BE2C (cell line): ENCODE results near the gene PKNOX2.

Source experiments
- DNase-seq: peaks from one replicate; pipeline ENCODE4 v3.0.0-alpha.2; 2020
- H3K27me3 ChIP-seq: fragments of 250-450 bp; sonication (Bioruptor Pico); 2 replicates; pipeline ENCODE4 v1.5.1; 2020; ENCODE audit warnings: mild to moderate bottlenecking
- H3K36me3 ChIP-seq: fragments of 250-450 bp; sonication (Bioruptor Pico); 2 replicates; pipeline ENCODE4 v1.5.1; 2020; ENCODE audit warnings: mild to moderate bottlenecking
- H3K4me1 ChIP-seq: fragments of 250-450 bp; sonication (Bioruptor Pico); 2 replicates; pipeline ENCODE4 v1.5.1; 2020
- H3K4me3 ChIP-seq: 2 replicates; pipeline ENCODE4 v1.5.1; 2011; ENCODE audit warnings: low read depth, low read length
- H3K9me3 ChIP-seq: fragments of 250-450 bp; sonication (Bioruptor Pico); 2 replicates; pipeline ENCODE4 v1.5.1; 2020
- CTCF ChIP-seq: IDR thresholded peaks from 2 replicates; pipeline ENCODE4 v1.5.1; 2012; ENCODE audit warnings: mild to moderate bottlenecking, low read depth, low read length

The PKNOX2 gene

DNA sequence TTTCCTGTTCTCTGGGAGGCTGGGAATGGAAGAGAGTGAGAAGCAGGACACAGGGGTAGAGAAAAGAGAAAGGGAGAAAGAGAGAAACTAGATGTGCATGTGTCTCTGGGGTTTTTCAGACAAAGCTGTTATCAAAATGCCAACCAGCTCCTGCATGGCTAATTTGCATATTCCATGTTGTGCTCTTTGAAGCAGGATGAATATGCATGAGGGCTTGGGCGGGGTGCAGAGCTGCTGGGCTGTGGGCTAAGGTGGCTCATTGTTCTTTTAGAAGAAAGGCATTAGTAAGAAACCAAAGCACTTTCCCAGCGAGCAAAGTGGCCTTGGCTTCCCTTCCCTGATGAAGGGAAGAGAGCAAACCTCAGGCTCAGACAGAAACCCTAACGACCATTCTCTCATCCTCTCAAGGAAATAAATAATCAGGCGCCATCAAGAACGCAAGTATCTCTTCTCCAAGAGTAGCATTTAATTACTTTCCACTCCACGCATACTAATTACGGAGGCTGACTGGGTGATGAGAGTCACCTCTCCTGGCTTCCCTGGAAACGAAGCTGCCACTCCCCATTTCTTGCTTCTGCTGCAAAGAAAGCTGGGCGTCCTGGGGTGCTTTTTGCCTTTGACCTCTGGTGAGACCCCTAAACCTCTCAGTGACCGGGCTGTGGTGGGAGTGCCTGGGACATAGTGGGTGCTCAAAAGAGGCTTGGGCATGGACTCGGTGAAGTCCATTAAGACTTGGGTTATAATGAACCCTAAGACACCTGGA, 277.3 kb downstream of the PKNOX2 start:
- peaks cover 10% of the 10 kb centered on the region; the same call in 1 of the 2 replicates for H3K27me3 ChIP-seq
- H3K36me3 ChIP-seq = no peaks in the 10 kb centered on the region
- no peak for TF ChIP-seq CTCF
- no peaks in the 10 kb centered on the region for H3K4me1 ChIP-seq
- H3K9me3 ChIP-seq = no peaks in the 10 kb centered on the region
- DNase-seq = no peak
- H3K4me3 ChIP-seq = no peak overlapping the region

GRCh38 chr11:125442946-125443345, 278.4 kb downstream of the PKNOX2 start:
- Histone ChIP-seq H3K4me1 (no peaks in the 10 kb centered on the region), H3K36me3 (no peaks in the 10 kb centered on the region), H3K27me3 (peaks cover 7% of the 10 kb centered on the region; the same call in 1 of the 2 replicates), H3K9me3 (no peaks in the 10 kb centered on the region), H3K4me3 (no peak overlapping the region)
- DNase-seq = no peak
- no peak for TF ChIP-seq CTCF

DNA sequence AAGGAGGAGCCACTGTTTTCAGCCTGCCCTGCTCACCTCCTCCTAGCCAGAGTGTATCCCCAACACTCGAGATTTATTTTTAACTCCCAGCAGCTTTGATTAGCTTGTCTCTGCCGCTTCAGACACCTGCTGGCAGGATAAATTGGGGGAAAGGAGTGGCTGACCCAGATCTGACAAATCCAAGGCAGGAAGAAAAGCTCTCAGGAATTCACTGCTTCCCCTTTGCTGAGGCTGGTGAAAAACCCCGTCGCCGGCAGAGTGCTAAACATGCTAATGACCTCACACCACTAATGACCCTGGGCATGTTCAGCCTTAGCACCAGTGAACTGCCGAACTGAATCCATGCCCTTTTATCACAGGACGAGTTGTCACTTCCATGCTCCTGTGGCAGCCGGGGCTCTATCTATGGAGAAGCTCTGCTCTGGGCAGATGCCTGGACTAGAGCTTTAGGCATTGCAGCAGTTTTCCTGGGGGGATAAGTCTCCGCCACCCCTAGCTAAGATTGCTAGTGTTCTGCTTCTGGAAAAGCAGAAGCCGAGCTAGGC, 279.3 kb downstream of the PKNOX2 start:
- Histone ChIP-seq H3K4me1 (no peaks in the 10 kb centered on the region), H3K9me3 (no peaks in the 10 kb centered on the region), H3K36me3 (no peaks in the 10 kb centered on the region), H3K27me3 (peaks cover 7% of the 10 kb centered on the region; the same call in 1 of the 2 replicates), H3K4me3 (no peak overlapping the region)
- no peak for DNase-seq
- TF ChIP-seq CTCF = no peak

DNA sequence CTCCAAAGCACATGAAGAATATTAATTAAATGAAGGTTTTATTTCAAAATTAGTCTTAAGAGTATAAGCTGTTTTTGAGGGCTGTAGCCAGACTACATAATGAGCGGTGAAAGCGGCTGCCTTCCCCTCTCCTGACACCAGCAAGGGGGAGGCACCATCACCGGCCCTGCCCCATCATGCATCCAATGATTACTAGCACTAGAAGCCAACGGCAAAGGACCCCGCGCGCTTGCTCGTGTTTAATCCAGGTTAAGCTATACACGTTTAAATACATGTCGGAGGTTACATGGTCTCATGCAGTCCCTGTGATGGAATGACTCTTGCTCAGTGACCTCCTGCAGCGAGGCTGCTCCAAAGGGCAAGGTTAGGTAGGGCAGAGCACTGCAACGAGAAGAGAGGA, 281.2 kb downstream of the PKNOX2 start:
- Histone ChIP-seq H3K27me3 (peaks cover 6% of the 10 kb centered on the region; the same call in 1 of the 2 replicates), H3K4me1 (no peaks in the 10 kb centered on the region), H3K36me3 (no peaks in the 10 kb centered on the region), H3K4me3 (no peak overlapping the region), H3K9me3 (no peaks in the 10 kb centered on the region)
- DNase-seq = no peak
- TF ChIP-seq CTCF = no peak

DNA sequence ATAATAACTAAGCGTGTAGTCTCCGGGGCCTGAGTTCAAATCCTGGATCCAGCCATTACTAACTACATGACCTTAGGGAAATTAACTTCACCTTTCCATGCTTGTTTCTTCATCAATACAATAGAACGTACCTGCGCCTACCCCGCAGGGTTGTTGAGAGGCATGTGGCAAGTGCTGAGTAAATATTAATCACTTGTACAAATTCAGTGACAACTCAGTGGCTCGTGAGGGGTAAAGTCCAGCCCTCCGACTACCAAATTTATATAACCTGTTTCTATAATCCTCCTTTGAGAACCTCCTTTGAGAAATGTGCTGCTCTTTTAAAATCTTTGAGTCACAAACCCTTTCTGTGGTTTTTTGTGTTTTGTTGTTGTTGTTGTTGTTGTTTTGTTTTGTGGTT, 281.7 kb downstream of the PKNOX2 start:
- Histone ChIP-seq H3K4me3 (no peak overlapping the region), H3K9me3 (no peaks in the 10 kb centered on the region), H3K4me1 (no peaks in the 10 kb centered on the region), H3K36me3 (no peaks in the 10 kb centered on the region), H3K27me3 (peaks cover under 1% of the 10 kb centered on the region; the same call in 1 of the 2 replicates)
- TF ChIP-seq CTCF = no peak
- no peak for DNase-seq

DNA sequence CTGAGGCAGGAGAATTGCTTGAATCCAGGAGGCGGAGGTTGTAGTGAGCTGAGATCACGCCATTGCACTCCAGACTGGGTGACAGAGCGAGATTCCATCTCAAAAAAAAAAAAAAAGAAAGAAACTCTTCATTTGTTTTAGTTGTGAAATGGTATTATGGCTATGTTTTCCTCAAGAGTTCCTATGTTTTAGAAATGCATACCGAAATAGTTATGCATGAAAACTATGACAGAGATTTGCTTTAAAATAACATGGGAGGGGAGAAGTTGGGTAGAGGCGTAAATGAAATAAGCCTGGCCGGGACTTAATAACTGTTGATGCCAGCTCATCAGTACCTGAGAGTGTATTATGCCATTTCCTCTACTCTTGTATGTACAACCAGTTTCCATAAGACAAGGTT, 283.2 kb downstream of the PKNOX2 start:
- no peak for TF ChIP-seq CTCF
- Histone ChIP-seq H3K4me1 (peaks cover 4% of the 10 kb centered on the region; the same call in 1 of the 2 replicates), H3K36me3 (no peaks in the 10 kb centered on the region), H3K9me3 (no peaks in the 10 kb centered on the region), H3K27me3 (no peaks in the 10 kb centered on the region), H3K4me3 (no peak overlapping the region)
- no peak for DNase-seq
